ENCODE data around the gene GPD2. TPM values are rescaled to one million over a fixed set of nuclear protein-coding genes. Genes with fewer than 3 reads are reported as not detected.

GPD2 gene
- total and polyA plus RNA-seq, 10 of the 15 experiments (the other 5 are each of a cell fraction or from before 2014, with no cell fraction given): 10.0 to 73.5 (median 43.4) TPM

- RAD21 ChIA-PET (ENCODE audit: unreplicated experiment): interaction anchor here (0.6 to 11.4 kb wide), 25 partner anchors 17 to 1217 kb away, joined by 3 to 205 read pairs (median 4); partner anchors contain the start of gene NR4A2
- in situ Hi-C loops (cut with MboI): loop anchor here (25.0 kb wide), 2 partner anchors 253 to 1203 kb away; partner anchors contain the start of gene NR4A2
- CTCF ChIA-PET: interaction anchor here (0.6 to 11.3 kb wide), 47 partner anchors 8 to 1217 kb away, joined by 3 to 154 read pairs (median 4); no protein-coding TSS in a partner anchor
- H4K20me1 ChIP-seq (ENCODE audit: control insufficient read depth, insufficient read depth): no peaks in the 10 kb centered on the region
- H3K4me2 ChIP-seq (ENCODE audit: control insufficient read depth, insufficient read depth): no peak overlapping the region
- H3K36me3 ChIP-seq (ENCODE audit: control insufficient read depth in 2 of 2, insufficient read depth in 2 of 2, low read length in 1 of 2): no peaks in the 10 kb centered on the region
- H3K4me3 ChIP-seq: no peak overlapping the region
- no peaks in the 10 kb centered on the region for H3K9me3 ChIP-seq (replicated peaks; ENCODE audit: control insufficient read depth, insufficient read depth, low read length)
- H3K27me3 ChIP-seq (replicated peaks in 1 of 2; ENCODE audit: control insufficient read depth in 2 of 2, insufficient read depth in 2 of 2, low read length in 1 of 2): no peaks in the 10 kb centered on the region
- WGBS (ENCODE audit: insufficient coverage, insufficient replicate concordance, low lambda C conversion rate, missing lambda C conversion rate): 30% methylated on average over 2 of the region's 2 CpGs
- H3K4me1 ChIP-seq (ENCODE audit: control insufficient read depth, insufficient read depth, low read length): no peaks in the 10 kb centered on the region; the same call in none of the 2 replicates
- DNase-seq (ENCODE audit: low read depth, low spot score) (no peak), FAIRE-seq (no peak), ATAC-seq (no peak)
- no peak overlapping the region for H3K9ac ChIP-seq (ENCODE audit: control insufficient read depth, insufficient read depth, low read length)
- no peak overlapping the region for H3K27ac ChIP-seq (ENCODE audit: control insufficient read depth, insufficient read depth)
- H3K79me2 ChIP-seq (ENCODE audit: control insufficient read depth, insufficient read depth, low read length): no peaks in the 10 kb centered on the region
- H2AFZ ChIP-seq (ENCODE audit: control insufficient read depth, low read depth, low read length): no peak overlapping the region
- intact Hi-C loops (cut with micrococcal nuclease; ENCODE audit: unreplicated experiment): no loop called here
- POLR2A ChIA-PET: interaction anchor here (1.1 kb wide), 1 partner anchor 1213 kb away, joined by 3 read pairs; no protein-coding TSS in a partner anchor
- no TSS peak for BruUV-seq (replicated peaks)
- SMC1A ChIA-PET (ENCODE audit: uncharacterized antibody, unreplicated experiment): interaction anchor here (0.5 to 11.9 kb wide), 47 partner anchors 9 to 1217 kb away, joined by 3 to 244 read pairs (median 5); no protein-coding TSS in a partner anchor
- no peak for TF ChIP-seq RB1 (IDR thresholded peaks at IDR 0.05; ENCODE audit: borderline replicate concordance)
- no peak for TF ChIP-seq HSF1 (IDR thresholded peaks at IDR 0.05; ENCODE audit: low read depth, low read length)
- TF ChIP-seq EP300 (IDR thresholded peaks at IDR 0.05; ENCODE audit: borderline replicate concordance in 1 of 2, control insufficient read depth in 1 of 2, low read depth in 2 of 2, low read length in 2 of 2): no peak
- no peak for TF ChIP-seq E2F8 (IDR thresholded peaks at IDR 0.05; ENCODE audit: low read depth, partially characterized antibody)
- no peak for TF ChIP-seq EGR1 (IDR thresholded peaks at IDR 0.05; ENCODE audit: borderline replicate concordance in 1 of 2, low read depth in 2 of 2, low read length in 2 of 2)
- TF ChIP-seq, protein P1, sequence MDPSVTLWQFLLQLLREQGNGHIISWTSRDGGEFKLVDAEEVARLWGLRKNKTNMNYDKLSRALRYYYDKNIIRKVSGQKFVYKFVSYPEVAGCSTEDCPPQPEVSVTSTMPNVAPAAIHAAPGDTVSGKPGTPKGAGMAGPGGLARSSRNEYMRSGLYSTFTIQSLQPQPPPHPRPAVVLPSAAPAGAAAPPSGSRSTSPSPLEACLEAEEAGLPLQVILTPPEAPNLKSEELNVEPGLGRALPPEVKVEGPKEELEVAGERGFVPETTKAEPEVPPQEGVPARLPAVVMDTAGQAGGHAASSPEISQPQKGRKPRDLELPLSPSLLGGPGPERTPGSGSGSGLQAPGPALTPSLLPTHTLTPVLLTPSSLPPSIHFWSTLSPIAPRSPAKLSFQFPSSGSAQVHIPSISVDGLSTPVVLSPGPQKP (IDR thresholded peaks at IDR 0.05; ENCODE audit: low read depth, low read length): no peak
- TF ChIP-seq PKNOX1 (IDR thresholded peaks at IDR 0.05): no peak
- TF ChIP-seq, protein P2, sequence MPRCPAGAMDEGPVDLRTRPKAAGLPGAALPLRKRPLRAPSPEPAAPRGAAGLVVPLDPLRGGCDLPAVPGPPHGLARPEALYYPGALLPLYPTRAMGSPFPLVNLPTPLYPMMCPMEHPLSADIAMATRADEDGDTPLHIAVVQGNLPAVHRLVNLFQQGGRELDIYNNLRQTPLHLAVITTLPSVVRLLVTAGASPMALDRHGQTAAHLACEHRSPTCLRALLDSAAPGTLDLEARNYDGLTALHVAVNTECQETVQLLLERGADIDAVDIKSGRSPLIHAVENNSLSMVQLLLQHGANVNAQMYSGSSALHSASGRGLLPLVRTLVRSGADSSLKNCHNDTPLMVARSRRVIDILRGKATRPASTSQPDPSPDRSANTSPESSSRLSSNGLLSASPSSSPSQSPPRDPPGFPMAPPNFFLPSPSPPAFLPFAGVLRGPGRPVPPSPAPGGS (IDR thresholded peaks at IDR 0.05; ENCODE audit: borderline replicate concordance, insufficient read depth, low read depth, low read length, poor library complexity, severe bottlenecking): no peak
- TF ChIP-seq, protein P3, sequence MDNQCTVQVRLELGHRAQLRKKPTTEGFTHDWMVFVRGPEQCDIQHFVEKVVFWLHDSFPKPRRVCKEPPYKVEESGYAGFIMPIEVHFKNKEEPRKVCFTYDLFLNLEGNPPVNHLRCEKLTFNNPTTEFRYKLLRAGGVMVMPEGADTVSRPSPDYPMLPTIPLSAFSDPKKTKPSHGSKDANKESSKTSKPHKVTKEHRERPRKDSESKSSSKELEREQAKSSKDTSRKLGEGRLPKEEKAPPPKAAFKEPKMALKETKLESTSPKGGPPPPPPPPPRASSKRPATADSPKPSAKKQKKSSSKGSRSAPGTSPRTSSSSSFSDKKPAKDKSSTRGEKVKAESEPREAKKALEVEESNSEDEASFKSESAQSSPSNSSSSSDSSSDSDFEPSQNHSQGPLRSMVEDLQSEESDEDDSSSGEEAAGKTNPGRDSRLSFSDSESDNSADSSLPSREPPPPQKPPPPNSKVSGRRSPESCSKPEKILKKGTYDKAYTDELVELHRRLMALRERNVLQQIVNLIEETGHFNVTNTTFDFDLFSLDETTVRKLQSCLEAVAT (IDR thresholded peaks at IDR 0.05): no peak
- no peak for TF ChIP-seq SIN3A (IDR thresholded peaks at IDR 0.05; ENCODE audit: low read depth, low read length)
Measured at GRCh38 chr2:156590085-156590739, 154.0 kb downstream of the GPD2 start.

Data from GM12878 (cell line).